NCI-H1092 treated with DMSO at 0.1 percent for 48 hours (cell line): ENCODE measurements around the gene TUBA1A.
"Not testable (repeated sequence)": the region's sequence is repeated elsewhere in the genome, so short reads cannot be mapped to it uniquely, and the experiment has no call there.

ENCODE experiments used
- DNase-seq: peaks from one replicate; lab custom pipeline; 2025; lab: John Stamatoyannopoulos, UW

The TUBA1A gene

DNA sequence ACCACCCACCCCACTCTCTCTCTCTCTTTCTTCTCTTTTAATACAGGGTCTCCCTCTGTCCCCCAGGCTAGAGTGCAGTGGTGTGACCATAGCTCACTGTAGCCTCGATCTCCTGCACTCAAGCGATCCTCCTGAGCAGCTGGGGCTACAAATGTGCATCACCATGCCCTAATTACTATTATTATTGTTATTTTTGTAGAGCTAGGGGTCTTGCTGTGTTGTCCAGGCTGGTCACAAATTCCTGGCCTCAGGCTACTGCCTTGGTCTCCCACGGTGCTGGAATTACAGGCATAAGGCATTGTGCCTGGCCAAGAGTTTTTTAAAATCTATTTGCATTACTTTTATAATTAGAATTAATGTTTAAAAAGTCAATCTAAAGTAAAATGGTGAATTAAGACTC, 34.7 kb downstream of the TUBA1A start:
- DNase-seq, result no peak

- no peak for DNase-seq
Measured at GRCh38 chr12:49147384-49147783, 41.5 kb downstream of the TUBA1A start.

GRCh38 chr12:49146406-49146805, 42.5 kb downstream of the TUBA1A start:
- DNase-seq, result no peak

GRCh38 chr12:49144384-49144783, 44.5 kb downstream of the TUBA1A start:
- DNase-seq, result no peak

DNA sequence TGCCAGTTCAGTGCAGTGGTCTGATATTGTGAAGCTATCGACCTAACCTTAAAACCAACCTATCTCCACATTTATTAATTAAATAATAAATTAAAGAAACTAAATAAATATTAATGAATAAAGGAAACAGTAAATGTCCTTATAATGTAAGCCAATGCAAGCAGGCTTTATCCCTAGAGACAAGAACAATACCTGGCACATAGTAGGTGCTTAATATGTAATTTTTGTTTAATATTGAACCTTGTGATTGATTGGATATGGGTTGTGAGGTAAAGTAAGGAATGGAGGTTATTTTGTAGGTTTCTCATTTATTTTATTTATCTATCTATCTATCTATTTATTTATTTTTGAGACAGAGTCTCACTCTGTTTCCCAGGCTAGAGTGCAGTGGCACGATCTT, 49.9 kb downstream of the TUBA1A start:
- no peak for DNase-seq

DNA sequence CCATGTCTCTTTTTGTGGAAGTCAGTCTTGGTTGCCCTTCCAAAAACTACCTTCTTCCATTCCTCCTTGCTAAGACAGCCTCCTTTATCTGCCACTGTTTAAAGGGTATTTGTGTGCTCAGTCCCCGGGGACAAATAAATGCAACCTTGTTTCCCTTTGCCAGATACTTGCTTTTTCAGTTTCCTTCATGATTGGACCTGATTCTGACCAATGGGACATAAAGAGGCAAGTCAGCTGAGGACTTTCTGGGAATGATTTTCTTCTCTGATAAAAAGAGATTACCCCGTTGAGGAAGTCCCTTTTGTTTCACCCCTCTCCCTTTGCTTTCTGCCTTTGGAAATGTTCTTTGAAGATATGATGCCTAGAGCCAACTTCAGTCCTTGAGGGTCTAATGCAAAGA, 50.3 kb downstream of the TUBA1A start:
- no peak for DNase-seq

DNA sequence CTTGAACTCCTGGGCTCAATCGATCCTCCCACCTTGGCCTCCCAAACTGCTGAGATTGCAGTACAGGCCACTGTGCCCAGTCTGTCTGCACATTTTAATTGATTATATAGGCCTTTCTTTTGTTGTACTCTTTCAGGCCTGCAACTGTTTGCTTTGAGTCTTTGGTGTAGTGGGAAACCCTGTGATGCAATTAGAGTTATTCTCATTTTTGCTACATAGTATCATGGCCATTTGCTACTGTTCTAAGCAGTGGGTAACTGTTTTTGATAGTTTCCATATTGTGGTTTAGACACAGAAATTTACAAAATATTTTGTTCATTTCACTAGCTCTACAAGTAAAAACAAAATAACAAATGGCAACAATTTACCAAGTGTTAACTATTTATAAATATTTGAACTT, 51.4 kb downstream of the TUBA1A start:
- DNase-seq, result no peak

GRCh38 chr12:49136997-49137396, 51.9 kb downstream of the TUBA1A start:
- DNase-seq, result not testable (repeated sequence)
